HEK293 (cell line): Measurements from ENCODE around the gene ZNF775.
A peak's percentile ranks its signal among the peaks of the same experiment; 100 is the strongest.

Experiments used
- CTCF ChIA-PET: fragments of 350-600 bp; formaldehyde crosslinking; extraction: SDS; loops from one replicate; lab custom pipeline; 2021; ENCODE audit warnings: antibody characterized with exemption; lab: Yijun Ruan, JAX
- POLR2A ChIA-PET: fragments of 300-600 bp; formaldehyde crosslinking; extraction: SDS; loops from one replicate; lab custom pipeline; 2020; ENCODE audit warnings: antibody characterized with exemption, inconsistent platforms; lab: Yijun Ruan, JAX
- H3K27ac ChIP-seq: fragments of 200-500 bp; sonication (Bioruptor generic); 2 replicates; pipeline ENCODE4 v1.5.1; 2014; ENCODE audit warnings: low read depth, low read length, control low read depth, inconsistent platforms; ENCODE audit errors: extremely low read depth
- H3K36me3 ChIP-seq, 2 experiments: fragments of 200-500 bp in 1 of 2; sonication (Bioruptor generic) in 1 of 2; 1 replicate in 1 of 2; 2 replicates in 1 of 2; pipeline ENCODE4 v1.5.1; 2014 to 2017; ENCODE audit warnings: inconsistent platforms in 2 of 2, low read length in 2 of 2; ENCODE audit not compliant: control insufficient read depth in 2 of 2, insufficient read depth in 1 of 2
- H3K4me1 ChIP-seq: fragments of 200-500 bp; sonication (Bioruptor generic); 2 replicates; pipeline ENCODE4 v1.5.1; 2014; ENCODE audit warnings: mild to moderate bottlenecking, low read length, inconsistent platforms; ENCODE audit not compliant: control insufficient read depth, insufficient read depth
- H3K4me3 ChIP-seq: 2 replicates; pipeline ENCODE4 v1.5.1; 2011; ENCODE audit warnings: low read depth, mild to moderate bottlenecking, control low read depth, low read length, moderate library complexity
- H3K9me3 ChIP-seq: fragments of 200-500 bp; sonication (Bioruptor generic); 2 replicates; pipeline ENCODE4 v1.5.1; 2014; ENCODE audit warnings: low read depth, low read length, inconsistent platforms; ENCODE audit not compliant: control insufficient read depth, insufficient read depth
- GLIS1 ChIP-seq: fragments of 450-650 bp; formaldehyde crosslinking; IDR thresholded peaks from 2 replicates; pipeline ENCODE4 v1.5.1; 2016; ENCODE audit warnings: missing biosample characterization, missing genetic modification characterization
- IKZF3 ChIP-seq: fragments of 450-650 bp; IDR thresholded peaks from 2 replicates; pipeline ENCODE4 v1.5.0; 2018; ENCODE audit warnings: missing biosample characterization, mild to moderate bottlenecking, missing genetic modification characterization, moderate library complexity
- KLF8 ChIP-seq: fragments of 450-650 bp; formaldehyde crosslinking; IDR thresholded peaks from 2 replicates; pipeline ENCODE4 v1.5.1; 2016; ENCODE audit warnings: missing biosample characterization, missing genetic modification characterization
- OVOL3 ChIP-seq: fragments of 450-650 bp; formaldehyde crosslinking; IDR thresholded peaks from 2 replicates; pipeline ENCODE4 v1.5.1; 2016; ENCODE audit warnings: missing biosample characterization, missing genetic modification characterization
- SCRT1 ChIP-seq: fragments of 450-650 bp; formaldehyde crosslinking; IDR thresholded peaks from 2 replicates; pipeline ENCODE4 v1.5.1; 2016; ENCODE audit warnings: missing biosample characterization, missing genetic modification characterization, borderline replicate concordance
- TRIM28 ChIP-seq: IDR thresholded peaks from 2 replicates; pipeline ENCODE4 v1.6.1; 2011; ENCODE audit warnings: low read length, control low read depth, borderline replicate concordance
- YY1 ChIP-seq: fragments of 450-650 bp; formaldehyde crosslinking; IDR thresholded peaks from 2 replicates; pipeline ENCODE4 v1.5.1; 2018; ENCODE audit warnings: missing biosample characterization, missing genetic modification characterization
- ZBTB17 ChIP-seq: fragments of 450-650 bp; formaldehyde crosslinking; IDR thresholded peaks from 2 replicates; pipeline ENCODE4 v1.5.1; 2016; ENCODE audit warnings: missing biosample characterization, missing genetic modification characterization
- ZFP69B ChIP-seq: fragments of 450-650 bp; formaldehyde crosslinking; IDR thresholded peaks from 2 replicates; pipeline ENCODE4 v1.5.1; 2016; ENCODE audit warnings: missing biosample characterization, missing genetic modification characterization
- ZNF19 ChIP-seq: fragments of 450-650 bp; formaldehyde crosslinking; IDR thresholded peaks from 2 replicates; pipeline ENCODE4; 2016; ENCODE audit warnings: missing biosample characterization, missing genetic modification characterization, low read depth
- ZNF302 ChIP-seq: fragments of 450-650 bp; formaldehyde crosslinking; IDR thresholded peaks from 2 replicates; pipeline ENCODE4 v1.5.1; 2016; ENCODE audit warnings: missing biosample characterization, missing genetic modification characterization, low read depth
- ZNF335 ChIP-seq: fragments of 450-650 bp; formaldehyde crosslinking; conservative IDR thresholded peaks from 2 replicates; pipeline ENCODE4 v1.5.1; 2016; ENCODE audit warnings: missing biosample characterization, missing genetic modification characterization
- ZNF433 ChIP-seq: fragments of 450-650 bp; formaldehyde crosslinking; IDR thresholded peaks from 2 replicates; pipeline ENCODE4 v1.5.1; 2016; ENCODE audit warnings: missing biosample characterization, missing genetic modification characterization, low read depth
- ZNF510 ChIP-seq: fragments of 450-650 bp; formaldehyde crosslinking; IDR thresholded peaks from 2 replicates; pipeline ENCODE4 v1.5.1; 2018; ENCODE audit warnings: mild to moderate bottlenecking, missing genetic modification characterization, missing biosample characterization; ENCODE audit not compliant: insufficient replicate concordance
- ZNF571 ChIP-seq: fragments of 450-650 bp; formaldehyde crosslinking; IDR thresholded peaks from 2 replicates; pipeline ENCODE4 v1.5.0; 2017; ENCODE audit warnings: missing biosample characterization, missing genetic modification characterization
- ZNF600 ChIP-seq: fragments of 450-650 bp; formaldehyde crosslinking; IDR thresholded peaks from 2 replicates; pipeline ENCODE4 v1.5.1; 2016; ENCODE audit warnings: missing biosample characterization, missing genetic modification characterization
- ZNF701 ChIP-seq: fragments of 450-650 bp; formaldehyde crosslinking; IDR thresholded peaks from 2 replicates; pipeline ENCODE4 v1.5.1; 2016; ENCODE audit warnings: missing biosample characterization, missing genetic modification characterization
- ZNF791 ChIP-seq: fragments of 450-650 bp; formaldehyde crosslinking; IDR thresholded peaks from 2 replicates; pipeline ENCODE4 v1.5.1; 2016; ENCODE audit warnings: missing biosample characterization, missing genetic modification characterization
- ZNF830 ChIP-seq: fragments of 450-650 bp; IDR thresholded peaks from 2 replicates; pipeline ENCODE4 v1.5.0; 2018; ENCODE audit warnings: missing biosample characterization, missing genetic modification characterization, low read depth, mild to moderate bottlenecking, moderate library complexity
- TF ChIP-seq, protein P1 (sequence below): fragments of 450-650 bp; formaldehyde crosslinking; conservative IDR thresholded peaks from 2 replicates; pipeline ENCODE4 v1.5.1; 2016; ENCODE audit warnings: low read depth, missing biosample characterization, missing genetic modification characterization
- TF ChIP-seq, protein P2 (sequence below): fragments of 450-650 bp; formaldehyde crosslinking; IDR thresholded peaks from 2 replicates; pipeline ENCODE4 v1.5.1; 2016; ENCODE audit warnings: missing biosample characterization, missing genetic modification characterization
- TF ChIP-seq, protein P3 (sequence below): fragments of 450-650 bp; formaldehyde crosslinking; optimal IDR thresholded peaks from 2 replicates; pipeline ENCODE3; 2016; ENCODE audit warnings: missing biosample characterization, mild to moderate bottlenecking, missing genetic modification characterization

The ZNF775 gene

DNA sequence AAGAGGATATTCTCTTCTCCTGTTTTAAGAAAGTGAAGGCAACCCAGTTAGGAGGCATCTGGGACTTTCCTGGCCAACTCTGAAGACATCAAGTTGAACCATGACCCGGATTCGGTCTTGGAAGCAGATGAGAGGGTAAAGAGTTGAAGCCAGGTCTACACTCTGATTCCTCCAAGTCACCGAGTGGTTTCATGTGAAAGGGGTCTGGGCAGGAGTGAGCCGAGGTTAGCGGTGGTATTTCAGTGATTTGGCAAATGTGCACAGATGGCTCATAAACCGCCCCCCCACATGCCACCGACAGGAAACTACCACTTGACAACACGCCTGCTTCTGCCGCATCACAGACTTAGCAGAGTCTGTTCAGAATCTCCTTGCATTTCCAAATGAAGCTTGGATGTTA lies 21.9 kb upstream of the ZNF775 start (continued):
- TF ChIP-seq OVOL3 (tag by site-specific recombination) = 0 out of 2 replicates have a peak, but pooled peaks have one; percentile 6
- peak; percentile 54; the same call in 1 of the 2 replicates for TF ChIP-seq GLIS1 (tag by site-specific recombination)
- TF ChIP-seq ZNF19 (tag by site-specific recombination) = no peak
- TF ChIP-seq ZNF335 (tag by site-specific recombination) = peak; percentile 19; the same call in 1 of the 2 replicates
- TF ChIP-seq ZNF600 (tag by site-specific recombination) = 0 out of 2 replicates have a peak, but pooled peaks have one; percentile 13
- TF ChIP-seq, protein P1, sequence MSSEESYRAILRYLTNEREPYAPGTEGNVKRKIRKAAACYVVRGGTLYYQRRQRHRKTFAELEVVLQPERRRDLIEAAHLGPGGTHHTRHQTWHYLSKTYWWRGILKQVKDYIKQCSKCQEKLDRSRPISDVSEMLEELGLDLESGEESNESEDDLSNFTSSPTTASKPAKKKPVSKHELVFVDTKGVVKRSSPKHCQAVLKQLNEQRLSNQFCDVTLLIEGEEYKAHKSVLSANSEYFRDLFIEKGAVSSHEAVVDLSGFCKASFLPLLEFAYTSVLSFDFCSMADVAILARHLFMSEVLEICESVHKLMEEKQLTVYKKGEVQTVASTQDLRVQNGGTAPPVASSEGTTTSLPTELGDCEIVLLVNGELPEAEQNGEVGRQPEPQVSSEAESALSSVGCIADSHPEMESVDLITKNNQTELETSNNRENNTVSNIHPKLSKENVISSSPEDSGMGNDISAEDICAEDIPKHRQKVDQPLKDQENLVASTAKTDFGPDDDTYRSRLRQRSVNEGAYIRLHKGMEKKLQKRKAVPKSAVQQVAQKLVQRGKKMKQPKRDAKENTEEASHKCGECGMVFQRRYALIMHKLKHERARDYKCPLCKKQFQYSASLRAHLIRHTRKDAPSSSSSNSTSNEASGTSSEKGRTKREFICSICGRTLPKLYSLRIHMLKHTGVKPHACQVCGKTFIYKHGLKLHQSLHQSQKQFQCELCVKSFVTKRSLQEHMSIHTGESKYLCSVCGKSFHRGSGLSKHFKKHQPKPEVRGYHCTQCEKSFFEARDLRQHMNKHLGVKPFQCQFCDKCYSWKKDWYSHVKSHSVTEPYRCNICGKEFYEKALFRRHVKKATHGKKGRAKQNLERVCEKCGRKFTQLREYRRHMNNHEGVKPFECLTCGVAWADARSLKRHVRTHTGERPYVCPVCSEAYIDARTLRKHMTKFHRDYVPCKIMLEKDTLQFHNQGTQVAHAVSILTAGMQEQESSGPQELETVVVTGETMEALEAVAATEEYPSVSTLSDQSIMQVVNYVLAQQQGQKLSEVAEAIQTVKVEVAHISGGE = no peak

DNA sequence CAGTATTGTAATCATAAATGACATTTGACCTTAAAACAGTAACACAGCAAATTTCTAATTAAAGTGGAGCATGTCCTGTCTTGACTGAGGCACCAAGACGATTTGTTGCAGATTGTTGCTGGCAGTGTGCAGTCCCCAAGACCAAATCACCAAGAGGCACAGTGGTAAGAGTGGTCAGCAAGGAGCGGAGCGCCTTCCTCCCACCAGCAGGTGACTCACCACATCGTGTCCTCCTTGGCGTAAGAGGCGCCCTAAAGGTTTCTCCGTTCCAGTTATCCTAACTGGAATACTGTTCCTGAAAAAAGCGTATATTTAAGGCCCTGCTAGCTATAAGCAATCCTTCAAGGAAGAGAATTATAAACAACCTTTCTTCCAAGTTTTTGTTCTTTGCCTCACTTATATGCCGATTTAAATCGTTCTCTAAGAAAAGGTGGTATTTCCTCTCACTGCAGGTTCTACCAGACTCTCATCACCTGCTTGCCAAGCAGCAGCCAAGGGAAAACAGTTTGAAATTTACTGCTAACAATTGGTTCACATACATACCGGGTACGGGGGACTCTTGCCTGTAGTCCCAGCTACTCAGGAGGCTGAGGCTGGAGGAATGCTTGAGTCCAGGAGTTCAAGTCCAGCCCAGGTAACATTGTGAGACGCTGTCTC lies 21.2 kb upstream of the ZNF775 start:
- H3K27ac ChIP-seq = no peak overlapping the region
- CTCF ChIA-PET = interaction anchor here (0.7 to 2.7 kb wide), 7 partner anchors 9 to 624 kb away, joined by 3 to 11 read pairs (median 3); no protein-coding TSS in a partner anchor
- H3K9me3 ChIP-seq = no peaks in the 10 kb centered on the region
- no peaks in the 10 kb centered on the region for H3K36me3 ChIP-seq
- no peak overlapping the region for H3K4me3 ChIP-seq
- TF ChIP-seq ZNF571 (no peak), ZNF510 (tag by site-specific recombination) (no peak), TRIM28 (peak; percentile 76; the same call in 1 of the 2 replicates), ZNF302 (tag by site-specific recombination) (no peak), ZNF791 (no peak), ZNF830 (no peak), OVOL3 (tag by site-specific recombination) (0 out of 2 replicates have a peak, but pooled peaks have one; percentile 7), SCRT1 (tag by site-specific recombination) (no peak), IKZF3 (tag by site-specific recombination) (peak; percentile 56; the same call in 1 of the 2 replicates), ZNF701 (no peak), ZFP69B (tag by site-specific recombination) (0 out of 2 replicates have a peak, but pooled peaks have one; percentile 17), ZBTB17 (tag by site-specific recombination) (0 out of 2 replicates have a peak, but pooled peaks have one; percentile 18), YY1 (tag by site-specific recombination) (no peak), ZNF433 (no peak), KLF8 (tag by site-specific recombination) (peak; percentile 12; the same call in 1 of the 2 replicates)
- TF ChIP-seq, protein P2, sequence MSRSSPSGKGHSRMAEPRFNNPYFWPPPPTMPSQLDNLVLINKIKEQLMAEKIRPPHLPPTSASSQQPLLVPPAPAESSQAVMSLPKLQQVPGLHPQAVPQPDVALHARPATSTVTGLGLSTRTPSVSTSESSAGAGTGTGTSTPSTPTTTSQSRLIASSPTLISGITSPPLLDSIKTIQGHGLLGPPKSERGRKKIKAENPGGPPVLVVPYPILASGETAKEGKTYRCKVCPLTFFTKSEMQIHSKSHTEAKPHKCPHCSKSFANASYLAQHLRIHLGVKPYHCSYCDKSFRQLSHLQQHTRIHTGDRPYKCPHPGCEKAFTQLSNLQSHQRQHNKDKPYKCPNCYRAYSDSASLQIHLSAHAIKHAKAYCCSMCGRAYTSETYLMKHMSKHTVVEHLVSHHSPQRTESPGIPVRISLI (tag by site-specific recombination) = 0 out of 2 replicates have a peak, but pooled peaks have one; percentile 83
- TF ChIP-seq, protein P3, sequence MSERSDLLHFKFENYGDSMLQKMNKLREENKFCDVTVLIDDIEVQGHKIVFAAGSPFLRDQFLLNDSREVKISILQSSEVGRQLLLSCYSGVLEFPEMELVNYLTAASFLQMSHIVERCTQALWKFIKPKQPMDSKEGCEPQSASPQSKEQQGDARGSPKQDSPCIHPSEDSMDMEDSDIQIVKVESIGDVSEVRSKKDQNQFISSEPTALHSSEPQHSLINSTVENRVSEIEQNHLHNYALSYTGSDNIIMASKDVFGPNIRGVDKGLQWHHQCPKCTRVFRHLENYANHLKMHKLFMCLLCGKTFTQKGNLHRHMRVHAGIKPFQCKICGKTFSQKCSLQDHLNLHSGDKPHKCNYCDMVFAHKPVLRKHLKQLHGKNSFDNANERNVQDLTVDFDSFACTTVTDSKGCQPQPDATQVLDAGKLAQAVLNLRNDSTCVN (tag by site-specific recombination) = no peak
- H3K4me1 ChIP-seq = no peaks in the 10 kb centered on the region
- POLR2A ChIA-PET = interaction anchor here (0.6 kb wide), 1 partner anchor 13 kb away, joined by 4 read pairs; no protein-coding TSS in a partner anchor
